Fibroblast of villous mesenchyme (primary cell): ENCODE results near the gene BLVRA. TPM values are rescaled to one million over a fixed set of nuclear protein-coding genes. Genes with fewer than 3 reads are reported as not detected.
"Not testable (repeated sequence)": the region's sequence is repeated elsewhere in the genome, so short reads cannot be mapped to it uniquely, and the experiment has no call there.

ENCODE experiments used
- DNase-seq: peaks from one replicate; pipeline ENCODE4 v3.0.0-alpha.2; 2010; ENCODE audit warnings: low read depth
- H3K4me3 ChIP-seq: 2 replicates; pipeline ENCODE4 v1.5.1; 2011; ENCODE audit warnings: low read depth, mild to moderate bottlenecking, low read length
- total RNA-seq: library from RNA; depleted of rRNA; stranded (reverse); fragments of >200 nt; gene quantifications from 2 replicates; pipeline ENCODE4 v1.2.3, GENCODE V29; 2012
- TF ChIP-seq, protein P1 (sequence below): IDR thresholded peaks from 2 replicates; pipeline ENCODE4 v1.5.1; 2012; ENCODE audit warnings: low read depth, mild to moderate bottlenecking, low read length; ENCODE audit not compliant: insufficient read depth

Gene BLVRA
- total RNA-seq, 1 donor: 14.7 TPM

DNA sequence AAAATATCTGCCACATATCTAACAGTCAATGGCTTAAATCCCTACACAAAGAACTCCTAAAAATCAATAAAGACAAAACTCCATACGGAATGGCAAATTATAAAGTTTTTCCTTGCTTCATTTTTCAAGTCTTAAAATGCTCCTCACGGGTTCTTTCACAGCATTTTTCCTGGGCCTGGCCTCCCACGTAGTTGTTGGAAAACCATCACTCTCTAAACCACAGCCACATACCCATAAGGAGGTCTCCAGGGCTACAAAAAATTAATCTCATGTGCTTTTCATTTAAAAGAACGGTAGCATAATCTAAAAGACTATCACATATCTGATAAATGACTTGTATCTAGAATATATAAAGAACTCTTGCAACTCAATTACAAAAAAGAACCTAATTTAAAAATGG is 32.0 kb upstream of the BLVRA start:
- no peak overlapping the region for H3K4me3 ChIP-seq
- no peak for DNase-seq
- TF ChIP-seq, protein P1, sequence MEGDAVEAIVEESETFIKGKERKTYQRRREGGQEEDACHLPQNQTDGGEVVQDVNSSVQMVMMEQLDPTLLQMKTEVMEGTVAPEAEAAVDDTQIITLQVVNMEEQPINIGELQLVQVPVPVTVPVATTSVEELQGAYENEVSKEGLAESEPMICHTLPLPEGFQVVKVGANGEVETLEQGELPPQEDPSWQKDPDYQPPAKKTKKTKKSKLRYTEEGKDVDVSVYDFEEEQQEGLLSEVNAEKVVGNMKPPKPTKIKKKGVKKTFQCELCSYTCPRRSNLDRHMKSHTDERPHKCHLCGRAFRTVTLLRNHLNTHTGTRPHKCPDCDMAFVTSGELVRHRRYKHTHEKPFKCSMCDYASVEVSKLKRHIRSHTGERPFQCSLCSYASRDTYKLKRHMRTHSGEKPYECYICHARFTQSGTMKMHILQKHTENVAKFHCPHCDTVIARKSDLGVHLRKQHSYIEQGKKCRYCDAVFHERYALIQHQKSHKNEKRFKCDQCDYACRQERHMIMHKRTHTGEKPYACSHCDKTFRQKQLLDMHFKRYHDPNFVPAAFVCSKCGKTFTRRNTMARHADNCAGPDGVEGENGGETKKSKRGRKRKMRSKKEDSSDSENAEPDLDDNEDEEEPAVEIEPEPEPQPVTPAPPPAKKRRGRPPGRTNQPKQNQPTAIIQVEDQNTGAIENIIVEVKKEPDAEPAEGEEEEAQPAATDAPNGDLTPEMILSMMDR: no peak

DNA sequence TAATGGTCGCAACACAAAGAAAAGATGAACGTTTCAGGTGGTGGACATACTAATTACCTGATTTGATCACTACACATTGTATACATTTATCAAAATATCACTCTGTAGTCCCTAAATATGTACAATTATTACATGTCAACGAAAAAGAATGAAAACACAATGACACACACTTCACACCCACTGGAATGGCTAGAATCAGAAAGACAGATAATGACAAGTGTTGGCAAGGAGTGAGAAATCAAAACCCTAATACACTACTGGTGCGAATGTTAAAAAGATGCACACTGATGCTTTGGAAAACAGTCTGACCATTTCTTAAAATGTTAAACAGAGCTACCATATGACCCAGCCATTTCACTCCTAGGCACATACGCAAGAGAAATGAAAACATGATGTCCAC is 31.5 kb upstream of the BLVRA start:
- no peak for DNase-seq
- no peak overlapping the region for H3K4me3 ChIP-seq

DNA sequence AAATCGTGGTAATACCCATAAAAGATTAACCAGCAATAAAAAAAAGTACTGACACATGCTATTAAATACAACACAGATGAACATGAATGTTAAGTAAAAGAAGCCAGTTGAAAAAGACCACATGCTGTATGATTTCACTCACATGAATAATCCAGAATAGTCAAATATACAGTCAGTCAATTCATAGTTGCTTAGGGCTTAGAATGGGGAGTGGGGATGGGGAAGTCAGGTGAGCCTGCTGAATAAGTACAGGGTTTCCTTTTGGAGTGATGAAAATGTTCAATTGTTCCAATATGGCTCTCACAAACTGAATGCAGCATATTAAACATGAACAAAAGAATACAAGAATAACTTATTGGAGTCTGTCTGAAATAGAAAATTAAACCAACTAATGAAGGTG is 31.0 kb upstream of the BLVRA start:
- no peak for DNase-seq
- TF ChIP-seq, protein P1: peak; percentile 1
- H3K4me3 ChIP-seq: no peak overlapping the region

More for the DNA sequence above, 31.5 kb upstream of the BLVRA start:
- TF ChIP-seq, protein P1: no peak

DNA sequence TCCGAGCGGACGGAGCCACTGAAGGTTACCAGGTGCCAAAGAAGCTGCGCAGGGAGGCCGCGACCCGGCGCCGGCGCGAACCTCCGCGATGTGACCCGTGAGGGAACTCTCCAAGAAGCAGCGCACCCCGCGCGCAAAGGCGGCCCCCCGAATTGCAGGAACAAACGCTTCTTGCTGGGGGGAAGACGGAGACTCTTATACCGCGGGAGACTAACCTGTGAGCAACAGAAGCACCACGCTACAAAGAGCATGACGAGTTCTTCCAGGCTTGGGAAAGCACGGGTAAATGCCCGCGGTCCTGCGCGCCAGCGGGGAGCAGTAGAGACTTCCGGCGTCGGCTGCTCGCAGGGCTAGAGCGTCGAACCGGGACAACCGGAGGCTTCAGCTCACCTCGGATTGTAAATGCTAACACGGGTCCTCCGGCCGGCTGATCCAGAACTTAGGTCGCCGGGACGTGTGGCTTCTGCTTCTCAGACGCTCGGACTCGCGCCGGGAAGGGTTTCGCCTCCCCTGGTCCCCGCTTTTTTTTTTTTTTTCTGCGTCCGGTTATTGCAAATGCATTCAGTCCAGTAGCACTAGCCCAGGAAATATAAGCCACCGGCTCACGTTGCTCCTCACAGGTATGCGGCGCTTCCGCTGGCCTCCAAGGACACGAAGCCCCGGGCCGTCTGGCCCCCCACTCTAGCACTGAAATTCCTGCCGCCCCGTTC is 29.1 kb upstream of the BLVRA start, which contains the start of gene COA1:
TSS of gene COA1 (minus strand) at position 310 of the 710 bp plus-strand sequence. CDS start 80,909 bp downstream, outside the sequence.
- peak; percentile 90 for DNase-seq
- TF ChIP-seq, protein P1: peak; percentile 10
- peak within 1 kb of the TSS; percentile 93 for H3K4me3 ChIP-seq

DNA sequence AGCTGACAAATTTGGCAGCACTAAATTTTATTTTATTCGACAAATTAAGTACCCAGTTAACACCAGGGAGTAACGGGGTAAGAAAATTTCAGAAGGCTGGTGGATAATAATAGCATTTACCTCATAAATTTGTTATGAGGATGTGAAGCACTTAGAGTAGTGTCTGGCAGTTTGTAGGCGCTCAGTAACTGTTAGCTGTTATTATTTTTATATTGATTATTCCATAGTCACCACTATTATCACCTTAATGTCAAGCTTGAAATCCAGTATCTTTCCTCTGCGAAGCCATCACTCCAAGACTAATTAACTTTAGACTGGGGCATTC is 28.6 kb upstream of the BLVRA start:
- TF ChIP-seq, protein P1: no peak
- H3K4me3 ChIP-seq: peak overlapping the region; percentile 93
- DNase-seq: no peak

DNA sequence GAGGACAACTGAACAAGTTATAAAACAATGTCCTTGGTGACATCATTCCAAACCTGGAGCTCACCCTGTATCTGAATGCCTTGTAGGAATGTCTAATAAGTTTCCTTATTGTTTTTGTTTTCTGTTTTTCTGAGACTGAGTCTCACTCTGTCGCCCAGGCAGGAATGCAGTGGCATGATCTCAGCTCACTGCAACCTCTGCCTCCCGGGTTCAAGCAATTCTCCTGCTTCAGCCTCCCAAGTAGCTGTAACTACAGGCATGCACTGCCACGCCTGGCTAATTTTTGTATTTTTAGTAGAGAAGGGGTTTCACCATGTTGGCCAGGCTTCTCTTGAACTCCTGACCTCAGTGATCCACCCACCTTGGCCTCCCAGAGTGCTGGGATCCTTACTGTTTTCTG is 27.0 kb upstream of the BLVRA start:
- not testable (repeated sequence) for DNase-seq, H3K4me3 ChIP-seq

DNA sequence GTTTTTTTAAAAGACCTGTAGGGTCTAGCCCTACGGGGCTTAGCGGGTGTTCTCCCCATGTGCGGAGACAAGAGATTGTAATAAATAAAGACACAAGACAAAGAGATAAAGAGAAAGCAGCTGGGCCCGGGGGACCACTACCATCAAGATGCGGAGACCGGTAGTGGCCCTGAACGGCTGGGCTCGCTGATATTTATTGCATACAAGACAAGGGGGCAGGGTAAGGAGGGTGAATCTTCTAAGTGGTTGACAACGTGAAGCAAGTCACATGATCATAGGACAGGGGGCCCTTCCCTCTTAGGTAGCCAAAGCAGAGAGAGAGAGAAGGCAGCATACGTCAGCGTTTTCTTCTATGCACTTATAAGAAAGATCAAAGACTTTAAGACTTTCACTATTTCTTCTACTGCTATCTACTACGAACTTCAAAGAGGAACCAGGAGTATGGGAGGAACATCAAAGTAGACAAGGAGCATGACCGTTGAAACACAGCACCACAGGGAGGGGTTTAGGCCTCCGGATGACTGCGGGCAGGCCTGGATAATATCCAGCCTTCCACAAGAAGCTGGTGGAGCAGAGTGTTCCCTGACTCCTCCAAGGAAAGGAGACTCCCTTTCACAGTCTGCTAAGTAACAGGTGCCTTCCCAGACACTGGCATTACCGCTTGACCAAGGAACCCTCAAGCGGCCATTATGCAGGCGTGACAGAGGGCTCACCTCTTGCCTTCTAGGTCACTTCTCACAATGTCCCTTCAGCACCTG is 23.7 kb upstream of the BLVRA start:
- not testable (repeated sequence) for DNase-seq, H3K4me3 ChIP-seq
